Measurements from ENCODE around the gene ARSG.
"Not testable (repeated sequence)": the region's sequence is repeated elsewhere in the genome, so short reads cannot be mapped to it uniquely, and the experiment has no call there.

ARSG gene

DNA sequence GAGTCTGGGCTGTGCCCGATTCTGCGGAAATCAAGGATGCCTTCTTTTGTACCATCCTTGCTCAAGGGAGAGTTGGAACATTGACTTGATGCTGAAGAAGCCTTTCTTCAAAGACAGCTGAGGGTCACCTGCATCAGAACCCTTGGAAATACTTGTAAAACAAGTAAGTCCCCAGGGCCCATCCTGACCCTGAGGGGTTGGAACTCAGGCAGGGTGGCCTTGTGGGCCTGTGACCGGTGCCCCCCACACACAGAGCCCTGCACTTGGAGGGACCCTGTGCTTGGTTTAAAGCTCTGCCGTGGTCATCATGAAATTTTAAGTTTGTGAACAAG is 109.1 kb downstream of the ARSG start:
- TF ChIP-seq, protein P1, sequence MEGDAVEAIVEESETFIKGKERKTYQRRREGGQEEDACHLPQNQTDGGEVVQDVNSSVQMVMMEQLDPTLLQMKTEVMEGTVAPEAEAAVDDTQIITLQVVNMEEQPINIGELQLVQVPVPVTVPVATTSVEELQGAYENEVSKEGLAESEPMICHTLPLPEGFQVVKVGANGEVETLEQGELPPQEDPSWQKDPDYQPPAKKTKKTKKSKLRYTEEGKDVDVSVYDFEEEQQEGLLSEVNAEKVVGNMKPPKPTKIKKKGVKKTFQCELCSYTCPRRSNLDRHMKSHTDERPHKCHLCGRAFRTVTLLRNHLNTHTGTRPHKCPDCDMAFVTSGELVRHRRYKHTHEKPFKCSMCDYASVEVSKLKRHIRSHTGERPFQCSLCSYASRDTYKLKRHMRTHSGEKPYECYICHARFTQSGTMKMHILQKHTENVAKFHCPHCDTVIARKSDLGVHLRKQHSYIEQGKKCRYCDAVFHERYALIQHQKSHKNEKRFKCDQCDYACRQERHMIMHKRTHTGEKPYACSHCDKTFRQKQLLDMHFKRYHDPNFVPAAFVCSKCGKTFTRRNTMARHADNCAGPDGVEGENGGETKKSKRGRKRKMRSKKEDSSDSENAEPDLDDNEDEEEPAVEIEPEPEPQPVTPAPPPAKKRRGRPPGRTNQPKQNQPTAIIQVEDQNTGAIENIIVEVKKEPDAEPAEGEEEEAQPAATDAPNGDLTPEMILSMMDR (IDR thresholded peaks at IDR 0.05; ENCODE audit: low read depth, low read length, missing control alignments), result no peak
- in situ Hi-C loops (cut with HindIII; ENCODE audit: low sequenced_read_pairs), result no loop called here
- no peak for DNase-seq (ENCODE audit: low read depth)
- no peak overlapping the region for H3K4me3 ChIP-seq (ENCODE audit: low read depth, low read length)

DNA sequence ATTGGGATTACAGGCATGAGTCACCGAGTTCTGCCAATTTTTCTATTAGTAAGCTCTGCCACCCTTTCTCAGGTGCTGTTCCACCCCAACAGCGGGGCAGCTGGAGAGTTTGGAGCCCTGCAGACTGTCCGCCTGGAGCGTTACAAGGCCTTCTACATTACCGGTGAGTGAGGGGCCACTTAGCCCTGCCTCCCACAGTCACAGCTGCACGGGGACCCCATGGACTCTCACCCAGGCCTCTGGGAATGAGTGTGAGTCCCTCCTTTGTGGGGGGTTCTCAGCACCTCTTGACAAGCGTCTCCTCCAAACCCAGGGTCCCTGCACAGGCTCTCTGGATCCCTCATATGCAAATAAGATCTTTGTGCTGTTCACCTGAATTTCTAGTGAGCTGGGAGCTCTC is 110.0 kb downstream of the ARSG start:
- no peak for DNase-seq (ENCODE audit: low read depth)
- TF ChIP-seq, protein P1 (IDR thresholded peaks at IDR 0.05; ENCODE audit: low read depth, low read length, missing control alignments), result no peak
- H3K4me3 ChIP-seq (ENCODE audit: low read depth, low read length), result no peak overlapping the region
- in situ Hi-C loops (cut with HindIII; ENCODE audit: low sequenced_read_pairs), result no loop called here

DNA sequence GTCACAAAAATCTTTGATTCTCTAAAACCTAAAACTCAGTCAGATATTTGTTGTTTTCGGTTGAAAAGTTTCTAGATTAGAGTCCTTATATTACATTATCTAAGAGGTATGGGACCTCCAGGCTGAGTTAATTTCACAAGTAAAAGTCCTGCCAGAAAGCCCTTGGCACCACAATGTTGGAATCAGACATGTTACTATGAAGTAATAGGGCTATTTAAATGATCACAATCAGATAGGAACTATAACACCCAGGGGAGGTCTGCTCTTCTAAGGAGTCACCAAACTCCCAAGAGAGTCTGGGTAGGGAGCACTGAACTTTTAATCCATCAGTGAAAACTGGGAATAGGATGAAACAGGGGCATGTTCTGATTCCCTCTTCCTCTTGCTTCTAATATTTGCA is 111.8 kb downstream of the ARSG start:
- DNase-seq (ENCODE audit: low read depth), result no peak
- TF ChIP-seq, protein P1 (IDR thresholded peaks at IDR 0.05; ENCODE audit: low read depth, low read length, missing control alignments), result no peak
- H3K4me3 ChIP-seq (ENCODE audit: low read depth, low read length), result no peak overlapping the region
- in situ Hi-C loops (cut with HindIII; ENCODE audit: low sequenced_read_pairs), result no loop called here

DNA sequence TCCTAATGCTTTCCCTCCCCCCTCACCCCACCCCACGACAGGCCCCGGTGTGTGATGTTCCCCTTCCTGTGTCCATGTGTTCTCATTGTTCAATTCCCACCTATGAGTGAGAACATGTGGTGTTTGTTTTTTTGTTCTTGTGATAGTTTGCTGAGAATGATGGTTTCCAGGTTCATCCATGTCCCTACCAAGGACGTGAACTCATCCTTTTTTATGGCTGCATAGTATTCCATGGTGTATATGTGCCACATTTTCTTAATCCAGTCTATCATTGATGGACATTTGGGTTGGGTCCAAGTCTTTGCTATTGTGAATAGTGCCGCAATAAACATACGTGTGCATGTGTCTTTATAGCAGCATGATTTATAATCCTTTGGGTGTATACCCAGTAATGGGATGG is 112.5 kb downstream of the ARSG start:
- DNase-seq (ENCODE audit: low read depth); H3K4me3 ChIP-seq (ENCODE audit: low read depth, low read length); in situ Hi-C loops (cut with HindIII; ENCODE audit: low sequenced_read_pairs): not testable (repeated sequence)

DNA sequence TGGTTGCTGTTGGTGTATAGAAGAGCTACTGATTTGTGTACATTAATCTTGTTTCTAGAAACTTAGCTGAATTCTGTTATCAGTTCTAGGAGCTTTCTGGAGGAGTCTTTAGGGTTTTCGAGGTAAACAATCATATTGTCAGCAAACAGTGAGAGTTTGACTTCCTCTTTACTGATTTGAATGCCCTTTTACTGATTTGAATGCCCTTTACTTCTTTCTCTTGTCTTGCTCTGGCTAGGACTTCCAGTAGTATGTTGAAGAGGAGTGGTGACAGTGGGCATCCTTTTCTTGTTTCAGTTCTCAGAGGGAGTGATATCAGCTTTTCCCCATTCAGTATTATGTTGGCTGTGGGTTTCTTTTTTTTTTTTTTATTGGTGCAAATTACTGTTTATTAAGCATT is 116.4 kb downstream of the ARSG start:
- DNase-seq (ENCODE audit: low read depth); H3K4me3 ChIP-seq (ENCODE audit: low read depth, low read length); in situ Hi-C loops (cut with HindIII; ENCODE audit: low sequenced_read_pairs): not testable (repeated sequence)

DNA sequence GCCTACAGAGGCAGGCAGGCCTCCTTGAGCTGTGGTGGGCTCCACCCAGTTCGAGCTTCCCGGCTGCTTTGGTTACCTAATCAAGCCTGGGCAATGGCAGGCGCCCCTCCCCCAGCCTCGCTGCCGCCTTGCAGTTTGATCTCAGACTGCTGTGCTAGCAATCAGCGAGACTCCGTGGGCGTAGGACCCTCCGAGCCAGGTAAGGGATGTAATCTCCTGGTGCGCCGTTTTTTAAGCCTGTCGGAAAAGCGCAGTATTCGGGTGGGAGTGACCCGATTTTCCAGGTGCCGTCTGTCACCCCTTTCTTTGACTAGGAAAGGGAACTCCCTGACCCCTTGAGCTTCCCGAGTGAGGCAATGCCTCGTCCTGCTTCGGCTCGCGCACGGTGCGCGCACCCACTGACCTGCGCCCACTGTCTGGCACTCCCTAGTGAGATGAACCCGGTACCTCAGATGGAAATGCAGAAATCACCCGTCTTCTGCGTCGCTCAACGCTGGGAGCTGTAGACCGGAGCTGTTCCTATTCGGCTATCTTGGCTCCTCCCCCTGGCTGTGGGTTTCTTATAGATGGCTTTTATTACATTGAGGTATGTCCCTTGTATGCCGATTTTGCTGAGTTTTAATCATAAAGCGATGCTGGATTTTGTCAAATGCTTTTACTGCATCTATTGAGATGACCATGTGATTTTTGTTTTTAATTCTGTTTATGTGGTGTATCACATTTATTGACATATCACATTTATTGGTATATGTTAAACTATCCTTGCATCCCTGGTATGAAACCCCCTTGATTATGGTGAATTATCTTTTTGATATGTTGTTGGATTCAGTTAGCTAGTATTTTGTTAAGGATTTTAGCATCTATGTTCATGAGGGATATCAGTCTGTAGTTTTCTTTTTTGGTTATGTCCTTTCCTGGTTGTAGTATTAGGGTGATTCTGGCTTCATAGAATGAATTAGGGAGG is 122.6 kb downstream of the ARSG start:
- peak overlapping the region; percentile 18 for H3K4me3 ChIP-seq (ENCODE audit: low read depth, low read length)
- DNase-seq (ENCODE audit: low read depth); in situ Hi-C loops (cut with HindIII; ENCODE audit: low sequenced_read_pairs): not testable (repeated sequence)

DNA sequence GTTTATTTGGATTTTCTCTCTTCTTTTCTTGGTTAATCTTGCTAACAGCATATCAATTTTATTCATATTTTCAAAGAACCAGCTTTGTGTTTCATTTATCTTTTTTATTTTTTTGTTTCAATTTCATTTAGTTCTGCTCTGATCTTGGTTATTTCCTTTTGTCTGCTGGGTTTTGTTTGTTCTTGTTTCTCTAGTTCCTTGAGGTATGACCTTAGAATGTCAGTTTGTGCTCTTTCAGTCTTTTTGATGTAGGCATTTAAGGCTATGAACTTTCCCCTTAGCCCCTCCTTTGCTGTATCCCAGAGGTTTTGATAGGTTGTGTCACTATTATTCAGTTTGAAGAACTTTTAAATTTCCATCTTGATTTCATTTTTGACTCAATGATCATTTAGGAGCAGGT is 123.6 kb downstream of the ARSG start:
- H3K4me3 ChIP-seq (ENCODE audit: low read depth, low read length); DNase-seq (ENCODE audit: low read depth); in situ Hi-C loops (cut with HindIII; ENCODE audit: low sequenced_read_pairs): not testable (repeated sequence)

DNA sequence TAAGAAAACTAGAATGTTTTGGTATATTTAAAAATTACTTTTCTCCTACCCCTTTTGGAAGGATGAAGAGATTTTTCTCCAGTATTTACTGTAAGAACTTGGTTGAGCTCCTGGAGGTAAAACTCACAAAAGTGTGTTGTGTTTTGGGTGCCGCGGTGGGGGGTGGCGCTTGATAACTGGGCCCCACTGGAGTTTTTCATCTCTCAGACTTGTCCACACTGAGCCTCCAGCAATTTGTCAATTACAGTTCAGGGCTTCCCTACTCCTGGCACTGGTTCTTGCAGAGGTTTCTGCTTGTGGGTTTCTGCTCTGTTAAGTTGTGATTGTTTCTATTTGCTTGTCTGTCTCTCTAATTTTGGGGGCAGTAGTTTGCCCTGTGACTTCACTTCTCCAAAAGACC is 126.0 kb downstream of the ARSG start:
- DNase-seq (ENCODE audit: low read depth), result no peak
- in situ Hi-C loops (cut with HindIII; ENCODE audit: low sequenced_read_pairs), result no loop called here
- H3K4me3 ChIP-seq (ENCODE audit: low read depth, low read length), result no peak overlapping the region
- TF ChIP-seq, protein P1 (IDR thresholded peaks at IDR 0.05; ENCODE audit: low read depth, low read length, missing control alignments), result no peak

DNA sequence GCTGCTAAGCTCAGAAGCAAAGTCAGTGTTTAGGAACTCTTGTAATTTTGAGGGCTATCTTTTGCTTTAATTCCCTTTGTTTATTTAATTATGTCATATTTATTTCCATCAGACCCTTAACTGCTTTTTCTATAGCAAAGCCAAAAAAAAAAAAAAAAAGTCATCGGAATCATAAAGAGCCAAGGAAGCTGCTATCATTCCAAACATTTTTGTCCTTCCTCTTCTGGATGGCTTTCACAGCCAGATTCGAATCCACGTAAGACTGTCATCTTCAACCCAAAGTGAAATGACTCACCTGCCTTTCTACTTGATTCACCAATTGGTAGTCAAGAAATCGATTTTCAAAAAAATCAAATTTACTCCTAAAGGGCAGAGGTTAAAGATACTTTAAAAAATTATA is 127.6 kb downstream of the ARSG start:
- TF ChIP-seq, protein P1 (IDR thresholded peaks at IDR 0.05; ENCODE audit: low read depth, low read length, missing control alignments), result no peak
- no peak overlapping the region for H3K4me3 ChIP-seq (ENCODE audit: low read depth, low read length)
- no peak for DNase-seq (ENCODE audit: low read depth)
- in situ Hi-C loops (cut with HindIII; ENCODE audit: low sequenced_read_pairs), result no loop called here
